GM12873 (cell line): Measurements from ENCODE around the gene DUSP22.

Source experiments
- CTCF ChIP-seq: IDR thresholded peaks from 2 replicates; pipeline ENCODE4 v1.5.1; 2012; ENCODE audit warnings: low read depth, mild to moderate bottlenecking, moderate library complexity, low read length, control low read depth; ENCODE audit not compliant: insufficient read depth; ENCODE audit errors: missing control alignments

Gene DUSP22

GRCh38 chr6:391559-392440 lies 99.5 kb downstream of the DUSP22 start, which contains the start of gene IRF4:
IRF4 (plus strand) TSS chr6:391752; CDS start chr6:393153, 1,401 bp downstream.
- no peak for TF ChIP-seq CTCF

- no peak for TF ChIP-seq CTCF
Observed at GRCh38 chr6:392441-393390, 100.4 kb downstream of the DUSP22 start.

- TF ChIP-seq CTCF: no peak
Observed at GRCh38 chr6:393391-394221, 101.3 kb downstream of the DUSP22 start.

- no peak for TF ChIP-seq CTCF
Observed at GRCh38 chr6:394641-395289, 102.5 kb downstream of the DUSP22 start.

- TF ChIP-seq CTCF: no peak
Observed at GRCh38 chr6:395432-396125, 103.3 kb downstream of the DUSP22 start.

GRCh38 chr6:396126-396520 lies 103.8 kb downstream of the DUSP22 start:
- no peak for TF ChIP-seq CTCF
